Transverse colon (tissue), 4 donors: ENCODE results near the gene APC2. TPM values are rescaled to one million over a fixed set of nuclear protein-coding genes. Genes with fewer than 3 reads are reported as not detected.
A peak's percentile ranks its signal among the peaks of the same experiment; 100 is the strongest.

Experiments
- DNase-seq: peaks from one replicate; pipeline ENCODE4 v3.0.0-alpha.2; 2019
- H3K27ac ChIP-seq, 4 donors: fragments of 200-600 bp; sonication (generic); 2 replicates each; pipeline ENCODE4 v1.5.1; 2016 to 2018; ENCODE audit warnings: inconsistent platforms in 4 of 4
- H3K27me3 ChIP-seq: fragments of 200-600 bp; sonication (generic); 2 replicates; pipeline ENCODE4 v1.5.1; 2017; ENCODE audit warnings: inconsistent platforms
- H3K36me3 ChIP-seq, 4 donors: fragments of 200-600 bp; sonication (generic); 2 replicates each; pipeline ENCODE4 v1.5.1; 2017 to 2019; ENCODE audit warnings: inconsistent platforms in 4 of 4
- H3K4me1 ChIP-seq, 4 donors: fragments of 200-600 bp; sonication (generic); 2 replicates each; pipeline ENCODE4 v1.5.1; 2017 to 2020; ENCODE audit warnings: inconsistent platforms in 4 of 4
- H3K4me3 ChIP-seq, 4 donors: fragments of 200-600 bp; sonication (generic); 1 replicate in 1 of 4; 2 replicates in 3 of 4; pipeline versions ENCODE4 v1.5.1 to v1.6.1; 2017 to 2019; ENCODE audit warnings: inconsistent platforms in 4 of 4
- H3K9me3 ChIP-seq, 2 donors: fragments of 200-600 bp; sonication (generic); 2 replicates each; pipeline ENCODE4 v1.5.1; 2017 to 2019; ENCODE audit warnings: inconsistent platforms in 2 of 2
- CTCF ChIP-seq, 5 experiments: fragments of 200-600 bp in 3 of 5; fragments of 450-650 bp in 2 of 5; sonication (generic) in 3 of 5; IDR thresholded peaks; 1 replicate in 2 of 5; 2 replicates in 3 of 5; pipeline ENCODE4 v1.5.1; 2016 to 2017; ENCODE audit warnings: antibody characterized with exemption in 5 of 5, inconsistent platforms in 3 of 5, mild to moderate bottlenecking in 2 of 5, moderate library complexity in 1 of 5
- EP300 ChIP-seq: sonication (generic); formaldehyde crosslinking; IDR thresholded peaks from one replicate; pipeline ENCODE4 v1.6.1; 2017; ENCODE audit warnings: antibody characterized with exemption, low read depth
- POLR2A ChIP-seq: fragments of 450-650 bp; IDR thresholded peaks from one replicate; pipeline ENCODE4 v1.6.1; 2016; ENCODE audit warnings: antibody characterized with exemption, mild to moderate bottlenecking, moderate library complexity
- POLR2AphosphoS5 ChIP-seq, 3 donors: sonication (generic); formaldehyde crosslinking; IDR thresholded peaks; one replicate each; pipeline ENCODE4 v1.6.1; 2016; ENCODE audit warnings: antibody characterized with exemption in 3 of 3
- WGBS, 2 donors: methylation state at CpG; one replicate each; pipeline ENCODE4 v1.1.5; 2018; ENCODE audit warnings: low coverage in 1 of 2; 5-methylcytosine and 5-hydroxymethylcytosine counted together
- in situ Hi-C, 4 donors: fragments of 200-750 bp; cut with MboI; loops; one replicate each; pipeline versions ENCODE4 v1.15.0 to v1.15.1; 2017; ENCODE audit warnings: low sequenced_read_pairs in 3 of 4, low pct_ligation_motif_present in 1 of 4, low pct_unique_long_range_greater_than_20kb in 1 of 4
- intact Hi-C: fragments of 100-400 bp; cut with DNase I; formaldehyde crosslinking; loops from one replicate; pipeline ENCODE4 v1.15.1; 2023; ENCODE audit warnings: low total_unique reads
- total RNA-seq, 4 donors: library from RNA; depleted of rRNA; stranded (reverse); fragments of >200 nt; gene quantifications; one replicate each; pipeline ENCODE4 v1.1.0, GENCODE V29; 2016

The APC2 gene
- total RNA-seq, 4 donors from 2014 or later, result under 0.01 to 6.0 (median 0.36) TPM

- Histone ChIP-seq H3K4me1 (peaks cover 6 to 19% (median 14%) of the 10 kb centered on the region in 4 donors), H3K27me3 (no peaks in the 10 kb centered on the region), H3K9me3 (no peaks in the 10 kb centered on the region), H3K36me3 (peaks cover 0 to 34% (median 16%) of the 10 kb centered on the region in 4 donors), H3K27ac (no peak overlapping the region), H3K4me3 (no peak overlapping the region)
- no peak for DNase-seq
- in situ Hi-C loops (no loop called here), intact Hi-C loops (no loop called here)
- no peak for TF ChIP-seq POLR2AphosphoS5 (IDR thresholded peaks at IDR 0.05)
- TF ChIP-seq EP300, result no peak
- TF ChIP-seq CTCF (IDR thresholded peaks at IDR 0.05), result no peak
- no peak for TF ChIP-seq POLR2A
- 93% methylated on average over 33 of the region's 39 CpGs; no CpG with 5 or more reads in 1 of the 2 donors for WGBS, 2 donors
Observed at GRCh38 chr19:1434577-1435060, 15.3 kb upstream of the APC2 start.

GRCh38 chr19:1435378-1435989 lies 14.4 kb upstream of the APC2 start:
- 73 to 85% methylated on average over 19 to 21 of the region's 21 CpGs for WGBS, 2 donors
- DNase-seq, result no peak
- Histone ChIP-seq H3K36me3 (peaks cover 0 to 39% (median 18%) of the 10 kb centered on the region in 4 donors), H3K9me3 (no peaks in the 10 kb centered on the region), H3K4me1 (peaks cover 6 to 28% (median 19%) of the 10 kb centered on the region in 4 donors), H3K27ac (no peak overlapping the region), H3K27me3 (no peaks in the 10 kb centered on the region), H3K4me3 (no peak overlapping the region)
- TF ChIP-seq POLR2A (no peak), CTCF (IDR thresholded peaks at IDR 0.05) (no peak), EP300 (no peak), POLR2AphosphoS5 (IDR thresholded peaks at IDR 0.05) (no peak)
- in situ Hi-C loops (no loop called here), intact Hi-C loops (no loop called here)

GRCh38 chr19:1437609-1438008 lies 12.3 kb upstream of the APC2 start:
- Histone ChIP-seq H3K4me3 (peak overlapping the region in 1 of 4 donors; percentile 84), H3K27me3 (no peaks in the 10 kb centered on the region), H3K9me3 (no peaks in the 10 kb centered on the region), H3K4me1 (peaks cover 6 to 29% (median 19%) of the 10 kb centered on the region in 4 donors), H3K27ac (peak overlapping the region; percentile 47 to 90 (median 88)), H3K36me3 (peaks cover 0 to 37% (median 15%) of the 10 kb centered on the region in 4 donors)
- WGBS, 2 donors, result 55 to 63% methylated on average over 4 to 8 of the region's 8 CpGs
- TF ChIP-seq POLR2AphosphoS5 (IDR thresholded peaks at IDR 0.05) (no peak), EP300 (no peak), CTCF (IDR thresholded peaks at IDR 0.05) (no peak), POLR2A (no peak)
- in situ Hi-C loops, result no loop called here
- intact Hi-C loops, result no loop called here
- DNase-seq, result no peak

- WGBS, 2 donors, result 1% methylated on average over 72 of the region's 100 CpGs; no CpG with 5 or more reads in 1 of the 2 donors
- TF ChIP-seq POLR2AphosphoS5 (IDR thresholded peaks at IDR 0.05), result peak; percentile 94 to 97 (median 97)
- no peak for TF ChIP-seq EP300
- TF ChIP-seq CTCF (IDR thresholded peaks at IDR 0.05), result peak; percentile 91 to 98 (median 93)
- TF ChIP-seq POLR2A, result peak; percentile 92
- peaks cover 0 to 31% (median 12%) of the 10 kb centered on the region in 4 donors for H3K36me3 ChIP-seq
Observed at GRCh38 chr19:1438035-1438932, 11.6 kb upstream of the APC2 start, which contains the start of gene RPS15. RPS15 (plus strand) TSS chr19:1438396; CDS start chr19:1438426, 30 bp downstream.

More at GRCh38 chr19:1438035-1438932, 11.6 kb upstream of the APC2 start, which contains the start of gene RPS15:
- H3K4me3 ChIP-seq, result peak within 1 kb of the TSS; percentile 53 to 93 (median 84)
- H3K27ac ChIP-seq, result peak within 1 kb of the TSS; percentile 87 to 90 (median 90)
- peak; percentile 97 for DNase-seq
- intact Hi-C loops, result no loop called here
- no peaks in the 10 kb centered on the region for H3K27me3 ChIP-seq
- H3K9me3 ChIP-seq, result no peaks in the 10 kb centered on the region
- peaks cover 6 to 29% (median 19%) of the 10 kb centered on the region in 4 donors for H3K4me1 ChIP-seq
- in situ Hi-C loops, result no loop called here
